ENCODE results near the gene SLC45A3. TPM values are rescaled to one million over a fixed set of nuclear protein-coding genes. Genes with fewer than 3 reads are reported as not detected.

The SLC45A3 gene
- total RNA-seq, 1 experiment from 2014 or later: 12.3 TPM

DNA sequence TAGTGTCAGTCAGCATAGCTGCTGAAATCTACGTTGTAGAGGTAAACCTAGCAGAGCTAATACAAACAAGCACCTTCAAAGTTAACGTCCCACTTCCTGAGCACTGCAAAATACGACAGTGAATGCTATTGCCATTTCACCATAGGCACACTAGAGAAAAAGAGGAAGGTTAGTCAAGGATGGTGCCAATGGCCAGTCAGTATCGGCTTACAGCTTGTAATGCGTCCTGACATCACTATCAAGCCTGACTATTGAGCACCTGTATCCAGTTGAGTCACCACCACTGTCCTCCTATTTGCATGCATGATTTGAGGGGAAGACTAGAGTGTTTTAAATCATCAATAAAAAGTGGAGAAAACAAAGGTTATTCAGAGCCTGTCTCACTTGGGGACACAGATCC is 35.3 kb upstream of the SLC45A3 start:
- Histone ChIP-seq H2AFZ (ENCODE audit: low read depth, low read length, poor library complexity, severe bottlenecking) (no peak overlapping the region), H3K27me3 (ENCODE audit: insufficient read depth, low read length) (no peaks in the 10 kb centered on the region), H3K9me3 (ENCODE audit: control insufficient read depth in 1 of 2, insufficient read depth in 1 of 2, low read depth in 1 of 2, low read length in 2 of 2) (no peaks in the 10 kb centered on the region), H3K4me1 (ENCODE audit: control insufficient read depth in 1 of 2, insufficient read depth in 2 of 2, low read length in 2 of 2) (no peaks in the 10 kb centered on the region), H3K27ac (ENCODE audit: low read depth, low read length) (no peak overlapping the region), H3K36me3 (ENCODE audit: control insufficient read depth in 1 of 2, insufficient read depth in 2 of 2, low read length in 2 of 2) (peaks cover 46 to 50% of the 10 kb centered on the region in 2 experiments), H3K9ac (ENCODE audit: low read length) (no peak overlapping the region), H3K79me2 (ENCODE audit: insufficient read depth, low read length) (no peaks in the 10 kb centered on the region; the same call in 1 of the 2 replicates), H4K20me1 (ENCODE audit: insufficient read depth) (peaks cover 10% of the 10 kb centered on the region; the same call in 1 of the 2 replicates), H3K4me2 (ENCODE audit: low read length) (no peak overlapping the region), H3K4me3 (replicated peaks in 1 of 2; ENCODE audit: low read depth in 1 of 2, low read length in 2 of 2) (no peak overlapping the region), H3K9me2 (ENCODE audit: insufficient read depth) (no peaks in the 10 kb centered on the region)
- ATAC-seq (no peak), DNase-seq (ENCODE audit: low read depth, low spot score) (no peak)
- no peak for TF ChIP-seq FOSL1 (IDR thresholded peaks at IDR 0.05; ENCODE audit: low read depth)
- TF ChIP-seq, protein P1, sequence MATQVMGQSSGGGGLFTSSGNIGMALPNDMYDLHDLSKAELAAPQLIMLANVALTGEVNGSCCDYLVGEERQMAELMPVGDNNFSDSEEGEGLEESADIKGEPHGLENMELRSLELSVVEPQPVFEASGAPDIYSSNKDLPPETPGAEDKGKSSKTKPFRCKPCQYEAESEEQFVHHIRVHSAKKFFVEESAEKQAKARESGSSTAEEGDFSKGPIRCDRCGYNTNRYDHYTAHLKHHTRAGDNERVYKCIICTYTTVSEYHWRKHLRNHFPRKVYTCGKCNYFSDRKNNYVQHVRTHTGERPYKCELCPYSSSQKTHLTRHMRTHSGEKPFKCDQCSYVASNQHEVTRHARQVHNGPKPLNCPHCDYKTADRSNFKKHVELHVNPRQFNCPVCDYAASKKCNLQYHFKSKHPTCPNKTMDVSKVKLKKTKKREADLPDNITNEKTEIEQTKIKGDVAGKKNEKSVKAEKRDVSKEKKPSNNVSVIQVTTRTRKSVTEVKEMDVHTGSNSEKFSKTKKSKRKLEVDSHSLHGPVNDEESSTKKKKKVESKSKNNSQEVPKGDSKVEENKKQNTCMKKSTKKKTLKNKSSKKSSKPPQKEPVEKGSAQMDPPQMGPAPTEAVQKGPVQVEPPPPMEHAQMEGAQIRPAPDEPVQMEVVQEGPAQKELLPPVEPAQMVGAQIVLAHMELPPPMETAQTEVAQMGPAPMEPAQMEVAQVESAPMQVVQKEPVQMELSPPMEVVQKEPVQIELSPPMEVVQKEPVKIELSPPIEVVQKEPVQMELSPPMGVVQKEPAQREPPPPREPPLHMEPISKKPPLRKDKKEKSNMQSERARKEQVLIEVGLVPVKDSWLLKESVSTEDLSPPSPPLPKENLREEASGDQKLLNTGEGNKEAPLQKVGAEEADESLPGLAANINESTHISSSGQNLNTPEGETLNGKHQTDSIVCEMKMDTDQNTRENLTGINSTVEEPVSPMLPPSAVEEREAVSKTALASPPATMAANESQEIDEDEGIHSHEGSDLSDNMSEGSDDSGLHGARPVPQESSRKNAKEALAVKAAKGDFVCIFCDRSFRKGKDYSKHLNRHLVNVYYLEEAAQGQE (IDR thresholded peaks at IDR 0.05; ENCODE audit: low read depth): no peak
- no peak for TF ChIP-seq POLR2AphosphoS5 (IDR thresholded peaks at IDR 0.05; ENCODE audit: low read depth, low read length)
- TF ChIP-seq SP1 (IDR thresholded peaks at IDR 0.05; ENCODE audit: low read depth): no peak
- no peak for TF ChIP-seq SIN3A (IDR thresholded peaks at IDR 0.05; ENCODE audit: low read depth)
- TF ChIP-seq SRF (IDR thresholded peaks at IDR 0.05; ENCODE audit: low read depth): no peak
- TF ChIP-seq ZFX (IDR thresholded peaks at IDR 0.05): no peak
- no peak for TF ChIP-seq ZNF274 (IDR thresholded peaks at IDR 0.05; ENCODE audit: low read depth, low read length)
- TF ChIP-seq EGR1 (IDR thresholded peaks at IDR 0.05; ENCODE audit: low read depth): no peak
- ChIA-PET CTCF (interaction anchor here (6.8 kb wide), 1 partner anchor 57 kb away, joined by 163 read pairs; no protein-coding TSS in a partner anchor), RAD21 (ENCODE audit: low non-redundant PET in 1 of 2, low total read pairs in 2 of 2, uncharacterized antibody in 2 of 2, unreplicated experiment in 2 of 2) (no interaction called here), POLR2A (no interaction called here)
- no TSS peak for BruUV-seq (replicated peaks)
- intact Hi-C loops (cut with micrococcal nuclease): no loop called here
